Islet precursor cell (in vitro differentiated cells): Measurements from ENCODE around the gene SF3A1.
"Not testable (repeated sequence)": the region's sequence is repeated elsewhere in the genome, so short reads cannot be mapped to it uniquely, and the experiment has no call there.

Experiments used
- DNase-seq: peaks from one replicate; pipeline ENCODE4 v3.0.0-alpha.2; 2018

SF3A1 gene, protein sequence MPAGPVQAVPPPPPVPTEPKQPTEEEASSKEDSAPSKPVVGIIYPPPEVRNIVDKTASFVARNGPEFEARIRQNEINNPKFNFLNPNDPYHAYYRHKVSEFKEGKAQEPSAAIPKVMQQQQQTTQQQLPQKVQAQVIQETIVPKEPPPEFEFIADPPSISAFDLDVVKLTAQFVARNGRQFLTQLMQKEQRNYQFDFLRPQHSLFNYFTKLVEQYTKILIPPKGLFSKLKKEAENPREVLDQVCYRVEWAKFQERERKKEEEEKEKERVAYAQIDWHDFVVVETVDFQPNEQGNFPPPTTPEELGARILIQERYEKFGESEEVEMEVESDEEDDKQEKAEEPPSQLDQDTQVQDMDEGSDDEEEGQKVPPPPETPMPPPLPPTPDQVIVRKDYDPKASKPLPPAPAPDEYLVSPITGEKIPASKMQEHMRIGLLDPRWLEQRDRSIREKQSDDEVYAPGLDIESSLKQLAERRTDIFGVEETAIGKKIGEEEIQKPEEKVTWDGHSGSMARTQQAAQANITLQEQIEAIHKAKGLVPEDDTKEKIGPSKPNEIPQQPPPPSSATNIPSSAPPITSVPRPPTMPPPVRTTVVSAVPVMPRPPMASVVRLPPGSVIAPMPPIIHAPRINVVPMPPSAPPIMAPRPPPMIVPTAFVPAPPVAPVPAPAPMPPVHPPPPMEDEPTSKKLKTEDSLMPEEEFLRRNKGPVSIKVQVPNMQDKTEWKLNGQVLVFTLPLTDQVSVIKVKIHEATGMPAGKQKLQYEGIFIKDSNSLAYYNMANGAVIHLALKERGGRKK

DNA sequence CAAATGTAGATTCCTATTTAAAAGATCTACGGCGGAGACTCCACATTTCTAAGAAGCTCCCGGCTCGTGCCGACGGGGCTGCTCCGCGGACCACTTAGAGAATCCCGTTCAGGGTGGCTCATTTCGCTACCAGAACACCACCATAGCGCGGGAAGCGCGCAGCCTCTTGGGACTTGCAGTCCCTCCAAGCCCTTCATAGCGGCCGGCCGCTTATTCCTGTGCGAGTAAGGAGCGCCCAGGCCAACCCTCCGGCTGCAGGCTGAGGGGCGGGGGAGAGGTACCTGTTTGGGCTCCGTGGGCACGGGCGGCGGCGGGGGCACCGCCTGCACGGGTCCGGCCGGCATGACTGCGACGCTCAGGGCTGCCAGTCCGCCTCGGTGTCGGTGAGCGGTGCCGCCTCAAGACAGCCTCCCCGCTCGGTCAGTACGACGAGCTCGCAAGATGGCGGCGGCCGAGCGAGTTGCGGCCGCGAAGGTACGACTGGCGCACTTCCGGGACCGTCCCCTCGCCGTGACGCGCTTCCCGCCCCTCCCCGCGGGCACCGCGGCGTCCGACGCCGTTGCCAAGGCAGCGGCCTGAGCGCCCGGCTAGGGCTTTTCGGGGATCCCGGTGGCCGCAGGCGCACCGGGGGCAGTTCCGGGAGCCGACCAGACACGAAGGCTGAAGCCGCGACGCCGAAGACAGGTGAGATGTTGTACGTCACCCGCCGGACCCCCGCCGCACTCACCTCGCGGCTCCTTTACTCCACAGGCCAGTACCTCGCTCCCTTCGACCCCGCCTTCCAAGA lies at the start of gene SF3A1, which contains the start of gene CCDC157:
Gene SF3A1 (minus strand): TSS at position 446 of the 787 bp plus-strand sequence. CDS start 102 bp downstream, at position 344.
Gene CCDC157 (plus strand): TSS at position 559 of the 787 bp plus-strand sequence. CDS start 8,994 bp downstream, outside the sequence.
- peak; percentile 96 for DNase-seq

DNA sequence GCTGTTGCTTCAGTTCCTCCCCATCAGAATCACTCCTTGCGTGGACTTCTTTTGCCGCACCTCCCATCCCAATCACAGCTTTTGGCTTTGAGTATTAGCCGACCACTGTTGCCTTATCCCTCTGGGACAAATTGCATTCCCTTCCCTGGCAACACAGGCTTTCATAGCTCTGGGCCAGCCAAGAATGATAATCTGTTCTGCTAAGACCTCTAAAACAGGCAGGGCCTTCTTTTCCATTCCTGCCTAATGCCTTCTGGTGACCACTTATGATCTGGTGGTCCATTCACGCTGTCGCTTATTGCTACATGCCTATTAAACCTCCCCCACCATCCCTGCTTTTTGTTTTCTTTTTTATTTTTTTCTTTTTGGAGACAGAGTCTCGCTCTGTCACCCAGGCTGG lies 49.7 kb upstream of the SF3A1 start:
- no peak for DNase-seq

DNA sequence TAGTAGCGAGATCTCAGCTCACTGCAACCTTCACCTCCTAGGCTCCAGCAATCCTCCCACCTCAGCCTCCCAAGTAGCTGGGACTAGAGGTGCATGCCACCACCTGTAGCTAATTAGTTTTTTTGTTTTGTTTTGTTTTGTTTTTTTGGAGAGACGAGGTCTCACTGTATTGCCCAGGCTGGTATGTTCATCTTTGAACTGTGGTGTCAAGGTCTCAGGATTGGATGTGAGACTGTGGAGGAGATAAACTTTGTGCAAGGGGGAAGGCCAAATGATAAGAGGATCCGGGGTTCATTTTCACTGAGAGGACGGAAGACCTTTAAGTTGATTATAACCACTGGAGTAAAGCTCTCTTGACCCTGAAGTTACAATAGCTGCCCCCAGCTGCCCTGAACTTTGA lies 49.0 kb upstream of the SF3A1 start:
- no peak for DNase-seq

DNA sequence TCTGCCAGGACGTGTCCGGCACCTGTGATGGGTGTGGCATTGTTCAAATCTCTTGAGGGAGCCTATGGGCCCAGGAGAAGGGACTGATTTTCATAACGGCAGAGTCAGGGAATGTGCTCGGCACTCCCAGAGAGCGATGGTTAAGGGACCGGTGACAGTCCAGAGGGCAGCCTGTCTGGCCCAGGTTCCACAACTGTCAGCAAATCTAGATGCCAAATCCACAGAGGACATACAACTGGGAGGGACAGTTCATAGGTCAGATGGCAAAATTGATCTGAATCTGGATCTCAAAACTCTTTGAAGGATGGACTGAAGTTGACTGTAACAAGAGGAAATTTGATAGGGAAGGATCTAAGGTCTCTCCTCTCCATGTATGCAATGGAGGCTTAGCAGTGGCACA lies 47.6 kb upstream of the SF3A1 start:
- no peak for DNase-seq

DNA sequence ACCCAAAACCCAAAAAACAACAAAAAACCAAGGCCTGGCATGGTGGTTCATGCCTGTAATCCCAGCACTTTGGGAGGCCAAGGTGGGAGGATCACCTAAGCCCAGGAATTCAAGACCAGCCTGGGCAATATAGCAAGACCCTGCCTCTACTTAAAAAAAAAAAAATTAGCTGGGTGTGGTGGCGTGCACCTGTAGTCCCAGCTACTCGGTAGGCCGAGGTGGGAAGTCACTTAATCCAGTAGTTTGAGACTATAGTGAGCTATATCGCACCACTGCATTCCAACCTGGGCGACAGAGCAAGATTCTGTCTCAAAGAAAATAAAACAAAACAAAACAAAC lies 46.0 kb upstream of the SF3A1 start:
- DNase-seq: not testable (repeated sequence)

DNA sequence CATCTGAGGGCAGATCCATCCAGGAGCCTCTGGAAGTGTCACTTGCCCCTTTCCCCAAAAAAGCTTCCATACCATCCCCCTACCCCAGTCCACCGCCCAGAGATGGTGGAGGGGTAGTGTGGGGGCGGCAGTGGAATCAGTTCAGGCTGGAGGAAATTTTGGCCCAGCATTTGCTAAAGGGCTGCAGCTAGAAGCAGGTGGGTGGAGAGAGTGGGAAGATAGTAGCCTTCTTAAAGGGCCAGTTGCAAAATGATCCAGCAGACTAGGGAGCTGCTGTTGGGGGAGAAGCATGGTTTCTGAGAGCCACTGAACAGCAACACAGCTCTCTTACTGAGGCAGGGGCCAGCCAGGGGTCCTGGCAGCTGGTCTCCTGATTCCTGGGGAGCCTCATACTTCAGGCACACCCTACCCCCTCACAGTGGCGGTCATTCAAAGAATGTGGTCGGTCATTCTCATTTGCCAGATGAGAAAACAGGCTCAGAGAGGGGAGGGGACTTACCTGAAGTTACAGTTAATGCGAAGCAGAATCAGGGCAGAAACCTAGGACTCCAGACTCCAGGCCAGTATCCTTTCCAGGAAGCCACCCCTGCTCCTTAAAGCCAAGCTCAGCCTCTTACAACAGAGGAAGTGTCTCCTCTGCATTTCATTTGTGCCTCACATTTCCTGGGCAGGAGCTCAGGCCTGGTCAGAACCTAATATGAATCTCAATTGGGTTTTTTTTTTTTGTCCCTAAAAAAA lies 45.5 kb upstream of the SF3A1 start:
- DNase-seq: no peak

DNA sequence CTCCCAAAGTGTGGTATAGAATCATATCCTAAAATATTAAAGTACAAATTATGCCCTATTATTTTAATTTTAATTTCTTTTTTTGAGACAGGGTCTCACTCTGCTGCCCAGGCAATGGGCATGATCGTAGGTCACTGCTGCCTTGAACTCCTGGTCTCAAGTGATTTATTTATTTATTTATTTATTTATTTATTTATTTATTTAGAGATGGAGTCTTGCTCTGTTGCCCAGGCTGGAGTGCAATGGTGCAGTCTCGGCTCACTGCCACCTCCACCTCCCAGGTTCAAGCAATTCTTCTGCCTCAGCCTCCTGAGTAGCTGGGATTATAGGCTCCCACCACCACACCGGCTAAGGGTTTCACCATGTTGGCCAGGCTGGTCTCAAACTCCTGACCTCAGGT lies 44.3 kb upstream of the SF3A1 start:
- DNase-seq: not testable (repeated sequence)

DNA sequence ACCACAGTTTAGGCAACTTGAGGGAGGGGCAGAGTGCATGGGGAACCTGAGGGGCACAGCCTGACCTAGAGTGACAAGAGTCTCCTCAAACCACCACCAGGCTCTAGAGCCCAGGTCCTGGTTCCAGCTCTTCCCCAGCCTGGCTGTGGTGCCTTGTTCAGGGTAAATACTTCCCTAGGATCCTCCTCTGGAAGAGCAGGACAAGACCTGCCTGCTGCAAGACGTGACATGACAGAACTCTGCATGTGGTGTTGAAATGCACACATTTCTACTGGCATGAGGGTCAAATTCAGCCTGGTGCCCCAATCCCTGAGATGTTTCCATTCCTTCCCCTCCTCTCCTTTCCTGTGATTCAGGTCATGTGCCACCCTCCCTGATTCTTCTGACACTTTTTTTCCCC lies 43.5 kb upstream of the SF3A1 start:
- DNase-seq: no peak

DNA sequence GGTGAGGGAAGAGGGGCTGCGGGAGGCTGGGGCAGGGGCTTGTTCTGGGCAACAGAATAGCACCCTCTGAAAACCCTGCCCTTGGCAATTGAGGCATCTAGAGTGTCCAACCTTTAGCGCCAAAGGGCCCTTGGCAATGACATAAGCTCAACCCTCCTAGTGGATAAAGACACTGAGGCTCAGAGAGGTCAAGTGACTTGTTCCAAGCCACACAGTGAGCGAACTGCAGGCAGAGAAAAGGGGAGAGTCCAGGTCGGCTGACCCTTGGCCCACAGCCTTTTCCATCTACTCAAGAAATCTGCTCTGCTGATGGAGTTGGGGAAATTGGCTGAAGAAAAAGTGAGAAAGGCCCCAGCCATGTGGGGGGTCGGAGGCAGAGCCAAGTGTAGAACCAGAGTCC lies 43.0 kb upstream of the SF3A1 start:
- no peak for DNase-seq

DNA sequence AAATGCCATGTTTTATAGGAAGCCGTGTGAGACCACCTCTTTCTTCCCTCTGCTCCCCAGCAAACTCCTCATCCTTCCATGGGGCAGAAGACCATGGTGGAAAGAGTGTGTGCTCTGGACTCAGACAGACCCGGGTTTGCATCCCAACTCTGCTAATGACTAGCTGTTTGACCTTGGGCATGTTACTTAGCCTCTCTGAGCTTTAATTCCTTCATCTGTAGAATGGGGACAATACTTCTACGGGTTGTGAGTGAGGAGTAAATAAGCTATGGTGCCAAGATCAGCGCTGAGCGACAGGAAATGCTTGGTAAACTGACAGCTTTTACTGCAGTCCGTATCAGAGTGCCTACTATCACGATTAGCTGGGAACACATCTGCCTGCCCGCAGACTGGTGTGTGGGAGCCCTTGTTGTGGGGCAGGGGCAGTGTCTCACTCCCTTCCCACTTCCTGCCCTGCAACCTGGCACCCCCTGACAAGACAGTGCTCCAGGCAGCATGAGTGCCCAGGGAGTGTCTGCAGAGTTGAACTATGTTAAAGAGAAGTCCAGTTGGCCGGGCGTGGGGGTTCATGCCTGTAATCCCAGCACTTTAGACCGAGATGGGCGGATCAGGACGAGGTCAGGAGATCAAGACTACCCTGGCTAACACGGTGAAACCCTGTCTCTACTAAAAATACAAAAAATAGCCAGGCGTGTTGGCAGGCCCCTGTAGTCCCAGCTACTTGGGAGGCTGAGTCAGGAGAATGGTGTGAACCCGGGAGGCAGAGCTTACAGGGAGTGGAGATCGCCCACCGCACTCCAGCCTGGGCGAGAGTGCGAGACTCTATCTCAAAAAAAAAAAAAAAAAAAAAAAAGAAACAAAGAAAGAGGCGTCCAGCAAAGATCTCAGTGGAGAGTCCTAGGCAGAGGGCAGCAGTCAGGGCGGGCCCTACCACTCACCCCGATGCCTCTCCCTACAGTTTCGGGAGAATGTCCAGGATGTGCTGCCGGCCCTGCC lies 42.3 kb upstream of the SF3A1 start:
- no peak for DNase-seq

DNA sequence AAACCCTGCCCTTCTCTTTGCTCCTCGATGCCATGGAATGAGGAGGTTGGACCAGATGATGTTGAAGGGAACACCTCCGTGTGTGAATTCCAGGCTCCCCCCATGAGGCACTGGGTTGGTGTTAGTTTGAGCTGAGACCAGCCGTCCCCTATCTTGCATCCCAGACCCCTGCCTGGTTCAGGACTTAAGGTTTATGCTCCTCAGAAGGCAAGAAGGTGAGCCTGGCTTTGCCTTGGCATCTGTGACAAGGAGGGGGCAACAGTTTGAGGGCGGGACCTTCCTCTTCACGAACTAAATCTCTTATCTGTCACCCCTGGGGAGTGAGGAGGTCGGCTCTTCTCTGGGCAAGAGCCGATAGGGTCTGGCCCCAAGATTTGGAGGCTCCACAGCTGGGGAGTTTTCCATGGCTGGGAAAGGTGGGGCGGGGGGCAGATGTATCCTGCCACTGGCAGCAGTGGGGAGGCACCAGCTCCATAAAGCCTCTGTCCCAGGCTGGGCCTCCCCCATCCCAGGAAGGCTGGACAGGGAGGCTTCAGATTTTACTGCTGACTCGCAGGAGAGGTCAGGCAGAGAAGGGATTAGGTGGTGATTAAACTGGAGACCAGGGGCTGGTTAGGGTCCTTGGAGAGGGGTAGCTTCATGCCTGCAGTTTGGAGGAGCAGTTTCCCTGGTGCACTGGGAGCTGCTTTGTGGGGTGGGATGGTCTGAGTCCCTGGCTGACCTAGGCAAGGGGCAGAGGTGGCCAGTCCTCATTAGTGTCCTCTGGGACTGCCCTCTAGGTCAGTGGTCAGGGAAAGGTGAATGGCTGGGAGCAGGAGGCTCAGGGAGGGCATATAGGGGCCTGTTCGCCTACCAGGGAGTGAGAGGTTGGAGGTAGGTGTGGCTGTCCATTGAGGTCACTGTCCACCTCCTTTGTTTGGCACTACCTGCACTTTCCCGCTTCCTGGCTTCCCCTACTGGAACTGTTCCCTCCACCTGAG lies 41.3 kb upstream of the SF3A1 start:
- DNase-seq: no peak

DNA sequence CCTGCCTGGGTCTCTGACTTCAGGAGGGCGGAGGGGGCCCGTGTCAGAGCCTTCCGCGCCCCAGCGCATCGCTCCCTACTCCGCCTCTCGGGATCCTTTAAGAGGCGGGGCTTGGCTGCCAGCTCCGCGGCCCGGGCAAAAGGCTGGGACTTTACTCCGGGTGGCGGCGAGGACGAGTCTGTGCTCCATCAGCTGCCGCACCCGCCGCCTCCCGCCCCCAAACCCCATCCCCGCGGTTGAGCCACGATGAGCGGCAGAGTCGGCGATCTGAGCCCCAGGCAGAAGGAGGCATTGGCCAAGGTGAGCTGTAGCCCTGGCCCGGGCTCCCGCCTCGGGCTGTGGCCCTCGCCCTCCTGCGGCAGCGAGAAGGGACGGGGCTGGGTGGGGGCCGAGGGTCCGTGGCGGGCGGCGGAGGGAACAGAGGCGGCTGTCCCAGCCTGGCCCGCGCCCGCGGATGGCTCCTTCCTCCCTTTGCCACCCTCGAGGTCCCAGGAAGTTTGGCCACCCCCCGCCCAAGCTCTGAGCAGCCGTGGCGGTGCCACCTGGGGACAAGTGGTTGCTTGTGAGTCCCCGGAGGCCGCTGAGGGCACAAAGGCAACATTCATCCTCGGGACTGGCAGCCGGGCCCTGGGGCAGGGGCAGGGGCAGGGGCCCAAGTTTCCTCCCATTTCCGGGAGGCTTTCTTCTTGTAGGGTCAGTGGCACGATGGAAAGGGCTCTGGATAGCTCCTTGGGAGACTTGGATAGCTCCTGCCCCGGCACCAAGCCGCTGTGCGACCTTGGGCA lies 40.4 kb upstream of the SF3A1 start, which contains the start of gene SEC14L2:
Gene SEC14L2 (plus strand): TSS at position 148 of the 785 bp plus-strand sequence. CDS start 99 bp downstream, at position 247.
- peak; percentile 71 for DNase-seq

DNA sequence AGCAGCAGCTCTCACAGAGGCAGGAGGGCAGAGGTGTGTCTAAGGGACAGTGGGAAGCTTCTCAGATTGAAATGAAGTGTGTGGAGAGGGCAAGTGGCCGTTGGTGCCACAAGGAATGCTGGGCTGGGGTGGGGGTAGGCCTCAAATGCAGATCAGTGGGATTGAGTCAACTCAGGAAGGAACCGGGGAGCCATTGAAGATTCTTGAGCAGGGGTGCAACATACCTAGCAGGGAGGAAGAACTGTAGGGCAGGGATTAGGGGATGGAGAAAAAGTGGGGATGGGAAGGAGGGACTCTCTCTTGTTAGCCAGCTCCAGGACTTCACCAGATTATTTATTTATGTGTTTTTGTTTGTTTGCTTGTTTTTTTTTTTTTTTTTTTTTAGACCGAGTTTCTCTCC lies 37.2 kb upstream of the SF3A1 start:
- no peak for DNase-seq

DNA sequence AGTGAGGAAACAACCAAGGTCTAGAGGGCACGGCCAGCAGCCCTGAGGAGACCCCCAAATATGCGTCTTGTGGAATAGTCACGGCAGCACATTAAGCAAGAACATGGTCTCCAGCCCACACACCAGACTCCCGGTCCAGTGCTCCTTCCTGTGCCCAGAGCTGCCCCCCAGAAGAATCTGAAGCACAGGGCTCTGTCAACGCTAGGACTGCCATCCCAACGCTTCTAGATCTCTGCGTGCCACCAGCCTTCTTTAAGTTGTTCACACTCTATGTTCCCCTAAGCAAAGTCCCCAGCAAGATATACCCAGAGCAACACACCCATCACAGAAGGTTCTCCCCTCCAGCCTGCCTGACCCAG lies 36.6 kb upstream of the SF3A1 start:
- DNase-seq: no peak

DNA sequence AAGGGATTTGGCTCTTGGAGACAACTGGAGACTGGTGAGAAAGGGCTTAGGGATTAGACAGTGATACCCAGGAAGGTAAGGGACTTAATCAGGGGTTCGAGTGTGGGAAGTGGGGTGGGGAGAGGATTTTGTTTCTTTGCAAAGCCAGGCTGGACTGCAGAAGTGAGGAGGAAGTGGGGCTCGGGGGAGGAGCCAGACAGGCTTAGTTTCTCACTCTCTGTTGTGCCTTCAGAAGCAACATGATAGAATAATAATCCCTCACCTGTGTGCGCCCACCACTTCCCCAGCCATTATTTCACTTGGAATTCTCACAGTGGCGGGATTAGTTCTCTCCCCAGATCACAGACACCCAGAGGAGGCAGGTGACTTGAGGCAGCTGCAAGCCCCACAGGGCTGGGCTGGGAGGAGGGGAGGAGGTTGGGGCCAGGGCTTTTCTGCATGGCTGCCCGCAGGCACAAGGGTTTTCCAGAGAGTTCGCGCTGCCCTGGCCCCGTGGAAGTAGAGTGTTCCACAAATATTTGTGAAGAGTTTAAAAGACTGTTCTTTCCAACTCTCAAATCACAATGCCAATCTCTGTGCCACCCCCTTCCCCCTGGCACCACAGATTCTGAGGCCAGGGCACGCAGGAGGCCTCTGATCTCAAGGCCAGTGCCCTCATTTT lies 36.1 kb upstream of the SF3A1 start:
- DNase-seq: no peak

DNA sequence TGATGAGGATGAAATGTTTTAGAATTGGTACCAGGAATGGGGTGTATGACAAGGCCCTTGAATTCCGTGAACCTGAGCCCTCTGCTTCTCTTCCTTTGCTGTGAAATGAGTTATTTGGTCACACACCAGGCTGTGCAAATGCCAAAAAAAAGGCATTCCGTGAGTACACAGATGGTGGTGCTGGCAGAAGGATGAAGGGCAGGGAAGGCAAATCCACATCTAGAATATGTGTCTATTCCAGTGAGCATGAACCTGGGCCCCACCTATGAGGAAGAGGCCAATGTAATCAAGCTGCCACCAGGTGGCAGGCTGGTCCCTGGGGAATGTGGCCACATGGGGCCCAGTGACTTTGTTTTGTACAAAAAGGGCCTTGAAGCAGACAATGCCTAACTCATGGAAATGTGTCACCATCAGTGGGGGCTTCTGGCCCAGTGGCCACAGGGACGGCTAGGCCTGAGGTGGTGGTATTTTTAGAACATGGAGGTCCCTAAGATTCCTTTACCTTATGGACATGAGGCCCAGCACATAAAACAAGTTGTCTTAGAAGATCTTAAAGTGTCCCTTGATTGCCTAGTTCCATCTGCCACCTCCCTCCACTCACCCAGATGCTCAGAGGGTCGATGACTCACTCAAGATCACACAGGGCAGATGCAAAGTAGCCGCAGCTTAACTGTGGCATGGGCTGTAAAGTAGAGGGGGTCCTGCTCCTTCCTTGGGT lies 34.4 kb upstream of the SF3A1 start:
- DNase-seq: peak; percentile 75

DNA sequence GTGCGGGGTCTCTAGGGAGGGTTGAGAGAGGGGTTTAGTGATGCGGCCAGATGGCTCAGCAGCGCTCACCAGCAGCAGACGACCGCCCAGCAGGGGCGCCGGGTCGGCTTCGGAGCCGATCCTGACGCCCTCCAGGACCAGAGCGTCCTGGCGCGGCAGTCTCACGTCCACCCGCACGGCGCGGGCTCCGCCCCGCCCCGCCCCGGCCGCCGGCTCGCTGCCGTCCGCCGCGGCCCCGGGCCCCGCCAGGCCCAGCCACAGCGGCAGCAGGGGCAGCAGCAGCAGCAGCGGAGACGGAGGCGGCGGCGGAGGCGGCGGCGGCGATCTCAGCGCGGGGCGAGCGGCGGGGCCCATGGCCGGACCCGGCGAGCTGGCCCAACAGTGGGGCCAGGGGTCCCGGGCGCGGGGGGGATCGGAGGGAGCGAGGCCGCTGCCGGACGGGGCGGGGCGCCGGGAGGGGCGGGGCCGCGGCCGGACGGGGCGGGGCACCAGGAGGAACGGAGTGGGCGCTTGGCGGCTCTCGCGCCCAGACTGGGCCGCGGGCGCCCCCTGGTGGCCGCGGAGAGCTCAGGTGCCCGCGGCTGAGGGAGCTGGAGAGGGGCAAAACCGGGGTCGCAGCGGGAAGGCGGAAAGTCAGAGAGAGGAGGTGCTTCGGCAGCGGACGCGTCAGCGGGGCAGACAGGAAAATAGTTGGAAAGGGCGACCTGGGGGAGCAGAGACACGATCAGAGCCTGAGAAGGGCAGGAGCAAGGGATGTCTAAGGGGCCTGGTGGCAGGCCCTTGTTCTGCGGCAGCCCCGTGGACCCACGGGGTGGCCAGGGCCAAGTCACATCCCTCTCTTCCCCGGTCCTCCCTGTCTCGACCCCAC lies 30.5 kb upstream of the SF3A1 start, which contains the start of gene RNF215:
Gene RNF215 (minus strand): TSS at position 452 of the 868 bp plus-strand sequence. CDS start 98 bp downstream, at position 354.
- DNase-seq: peak; percentile 92
